ENCODE data around the gene WDR93.

The WDR93 gene

GRCh38 chr15:89693091-89693490, 2.5 kb downstream of the WDR93 start:
- Mint-ChIP-seq H3K27me3 (peaks cover 3% of the 10 kb centered on the region), H3K9me3 (no peaks in the 10 kb centered on the region), H3K4me3 (no peak overlapping the region), H3K36me3 (ENCODE audit: low read depth) (peaks cover 9% of the 10 kb centered on the region), H3K4me1 (ENCODE audit: low read depth) (peaks cover 18% of the 10 kb centered on the region), H3K27ac (no peak overlapping the region)
- no peak for DNase-seq

- Mint-ChIP-seq H3K9me3 (no peaks in the 10 kb centered on the region), H3K36me3 (ENCODE audit: low read depth) (peaks cover 9% of the 10 kb centered on the region), H3K27ac (no peak overlapping the region), H3K27me3 (peaks cover 3% of the 10 kb centered on the region), H3K4me1 (ENCODE audit: low read depth) (peaks cover 18% of the 10 kb centered on the region), H3K4me3 (no peak overlapping the region)
- DNase-seq, result no peak
Measured at GRCh38 chr15:89693696-89694095, 3.1 kb downstream of the WDR93 start.

GRCh38 chr15:89695198-89695597, 4.6 kb downstream of the WDR93 start:
- Mint-ChIP-seq H3K4me3 (no peak overlapping the region), H3K27ac (no peak overlapping the region), H3K4me1 (ENCODE audit: low read depth) (peaks cover 13% of the 10 kb centered on the region), H3K36me3 (ENCODE audit: low read depth) (peaks cover 7% of the 10 kb centered on the region), H3K27me3 (peaks cover 3% of the 10 kb centered on the region), H3K9me3 (no peaks in the 10 kb centered on the region)
- DNase-seq, result no peak

- Mint-ChIP-seq H3K36me3 (ENCODE audit: low read depth) (no peaks in the 10 kb centered on the region), H3K4me3 (no peak overlapping the region), H3K9me3 (no peaks in the 10 kb centered on the region), H3K27me3 (peaks cover 34% of the 10 kb centered on the region), H3K4me1 (ENCODE audit: low read depth) (no peaks in the 10 kb centered on the region), H3K27ac (no peak overlapping the region)
- DNase-seq, result no peak
Measured at GRCh38 chr15:89704411-89704810, 13.8 kb downstream of the WDR93 start.

- H3K27me3 Mint-ChIP-seq, result peaks cover 24% of the 10 kb centered on the region
- H3K4me1 Mint-ChIP-seq (ENCODE audit: low read depth), result no peaks in the 10 kb centered on the region
- H3K36me3 Mint-ChIP-seq (ENCODE audit: low read depth), result no peaks in the 10 kb centered on the region
- H3K9me3 Mint-ChIP-seq, result no peaks in the 10 kb centered on the region
- H3K4me3 Mint-ChIP-seq, result no peak overlapping the region
- no peak for DNase-seq
- H3K27ac Mint-ChIP-seq, result no peak overlapping the region
Measured at GRCh38 chr15:89707577-89707976, 17.0 kb downstream of the WDR93 start.

GRCh38 chr15:89714775-89715174, 24.2 kb downstream of the WDR93 start:
- H3K27me3 Mint-ChIP-seq, result peaks cover 2% of the 10 kb centered on the region

GRCh38 chr15:89723031-89723430, 32.4 kb downstream of the WDR93 start:
- no peak for DNase-seq
- Mint-ChIP-seq H3K27ac (no peak overlapping the region), H3K36me3 (ENCODE audit: low read depth) (no peaks in the 10 kb centered on the region), H3K4me3 (no peak overlapping the region), H3K9me3 (peaks cover 3% of the 10 kb centered on the region), H3K27me3 (peaks cover 5% of the 10 kb centered on the region), H3K4me1 (ENCODE audit: low read depth) (no peaks in the 10 kb centered on the region)

More at GRCh38 chr15:89714775-89715174, 24.2 kb downstream of the WDR93 start:
- Mint-ChIP-seq H3K9me3 (no peaks in the 10 kb centered on the region), H3K36me3 (ENCODE audit: low read depth) (no peaks in the 10 kb centered on the region), H3K4me1 (ENCODE audit: low read depth) (no peaks in the 10 kb centered on the region), H3K4me3 (no peak overlapping the region), H3K27ac (no peak overlapping the region)
- no peak for DNase-seq

- no peak for DNase-seq
- peaks cover 3% of the 10 kb centered on the region for H3K9me3 Mint-ChIP-seq
- H3K27me3 Mint-ChIP-seq, result peaks cover 5% of the 10 kb centered on the region
- no peaks in the 10 kb centered on the region for H3K36me3 Mint-ChIP-seq (ENCODE audit: low read depth)
- H3K27ac Mint-ChIP-seq, result no peak overlapping the region
- no peak overlapping the region for H3K4me3 Mint-ChIP-seq
- H3K4me1 Mint-ChIP-seq (ENCODE audit: low read depth), result no peaks in the 10 kb centered on the region
Measured at GRCh38 chr15:89724621-89725020, 34.0 kb downstream of the WDR93 start.

- Mint-ChIP-seq H3K27ac (no peak overlapping the region), H3K4me1 (ENCODE audit: low read depth) (no peaks in the 10 kb centered on the region)
Measured at GRCh38 chr15:89725064-89725463, 34.5 kb downstream of the WDR93 start.

GRCh38 chr15:89728254-89728653, 37.6 kb downstream of the WDR93 start:
- Mint-ChIP-seq H3K4me1 (ENCODE audit: low read depth) (no peaks in the 10 kb centered on the region), H3K4me3 (no peak overlapping the region)
- DNase-seq, result no peak

More at GRCh38 chr15:89725064-89725463, 34.5 kb downstream of the WDR93 start:
- no peak for DNase-seq
- Mint-ChIP-seq H3K36me3 (ENCODE audit: low read depth) (no peaks in the 10 kb centered on the region), H3K4me3 (no peak overlapping the region), H3K27me3 (peaks cover 5% of the 10 kb centered on the region), H3K9me3 (peaks cover 3% of the 10 kb centered on the region)

GRCh38 chr15:89731275-89731674, 40.7 kb downstream of the WDR93 start:
- Mint-ChIP-seq H3K27ac (no peak overlapping the region), H3K36me3 (ENCODE audit: low read depth) (no peaks in the 10 kb centered on the region), H3K9me3 (no peaks in the 10 kb centered on the region), H3K4me3 (no peak overlapping the region), H3K4me1 (ENCODE audit: low read depth) (no peaks in the 10 kb centered on the region), H3K27me3 (peaks cover 17% of the 10 kb centered on the region)
- DNase-seq, result no peak

More at GRCh38 chr15:89728254-89728653, 37.6 kb downstream of the WDR93 start:
- H3K27me3 Mint-ChIP-seq, result no peaks in the 10 kb centered on the region
- no peaks in the 10 kb centered on the region for H3K36me3 Mint-ChIP-seq (ENCODE audit: low read depth)
- H3K9me3 Mint-ChIP-seq, result peaks cover 3% of the 10 kb centered on the region
- H3K27ac Mint-ChIP-seq, result no peak overlapping the region

- Mint-ChIP-seq H3K4me3 (no peak overlapping the region), H3K27ac (no peak overlapping the region), H3K9me3 (no peaks in the 10 kb centered on the region), H3K4me1 (ENCODE audit: low read depth) (no peaks in the 10 kb centered on the region), H3K27me3 (peaks cover 20% of the 10 kb centered on the region), H3K36me3 (ENCODE audit: low read depth) (no peaks in the 10 kb centered on the region)
- no peak for DNase-seq
Measured at GRCh38 chr15:89732451-89733172, 42.0 kb downstream of the WDR93 start.

- Mint-ChIP-seq H3K9me3 (no peaks in the 10 kb centered on the region), H3K36me3 (ENCODE audit: low read depth) (no peaks in the 10 kb centered on the region), H3K4me3 (no peak overlapping the region), H3K27ac (no peak overlapping the region), H3K4me1 (ENCODE audit: low read depth) (peaks cover 1% of the 10 kb centered on the region), H3K27me3 (peaks cover 20% of the 10 kb centered on the region)
- no peak for DNase-seq
Measured at GRCh38 chr15:89735773-89736172, 45.2 kb downstream of the WDR93 start.

- H3K4me1 Mint-ChIP-seq (ENCODE audit: low read depth), result peaks cover 1% of the 10 kb centered on the region
Measured at GRCh38 chr15:89740137-89740536, 49.5 kb downstream of the WDR93 start.

GRCh38 chr15:89743011-89743410, 52.4 kb downstream of the WDR93 start:
- DNase-seq, result no peak
- no peaks in the 10 kb centered on the region for H3K36me3 Mint-ChIP-seq (ENCODE audit: low read depth)
- no peak overlapping the region for H3K27ac Mint-ChIP-seq
- H3K4me1 Mint-ChIP-seq (ENCODE audit: low read depth), result peaks cover 1% of the 10 kb centered on the region
- H3K4me3 Mint-ChIP-seq, result no peak overlapping the region
- H3K9me3 Mint-ChIP-seq, result no peaks in the 10 kb centered on the region
- H3K27me3 Mint-ChIP-seq, result peaks cover 3% of the 10 kb centered on the region

More at GRCh38 chr15:89740137-89740536, 49.5 kb downstream of the WDR93 start:
- DNase-seq, result peak; percentile 56
- H3K4me3 Mint-ChIP-seq, result no peak overlapping the region
- no peak overlapping the region for H3K27ac Mint-ChIP-seq
- H3K36me3 Mint-ChIP-seq (ENCODE audit: low read depth), result no peaks in the 10 kb centered on the region
- H3K9me3 Mint-ChIP-seq, result no peaks in the 10 kb centered on the region
- H3K27me3 Mint-ChIP-seq, result peaks cover 13% of the 10 kb centered on the region
